BJ (cell line): ENCODE data around the gene KCNJ16. TPM values are rescaled to one million over a fixed set of nuclear protein-coding genes. Genes with fewer than 3 reads are reported as not detected.

Experiments used
- CTCF ChIA-PET: fragments of 350-600 bp; formaldehyde crosslinking; extraction: SDS; loops from one replicate; lab custom pipeline; 2021; ENCODE audit warnings: antibody characterized with exemption, inconsistent platforms; lab: Yijun Ruan, JAX
- POLR2A ChIA-PET: fragments of 300-600 bp; sonication (Branson Sonifier 250); formaldehyde crosslinking; extraction: SDS; loops from one replicate; lab custom pipeline; 2021; ENCODE audit warnings: antibody characterized with exemption; lab: Charles Lee
- DNase-seq: peaks from one replicate; pipeline ENCODE4 v3.0.0-alpha.2; 2011; ENCODE audit warnings: low read depth
- H3K27me3 ChIP-seq: 2 replicates; pipeline ENCODE4 v1.6.0; 2011; ENCODE audit warnings: low read length; ENCODE audit not compliant: control insufficient read depth, insufficient read depth
- H3K36me3 ChIP-seq: 2 replicates; pipeline ENCODE4 v1.5.1; 2011; ENCODE audit warnings: low read length; ENCODE audit not compliant: control insufficient read depth, insufficient read depth
- H3K4me3 ChIP-seq: 2 replicates; pipeline ENCODE4 v1.5.1; 2011; ENCODE audit warnings: low read depth, mild to moderate bottlenecking, control low read depth, low read length
- CTCF ChIP-seq: IDR thresholded peaks from 2 replicates; pipeline ENCODE4 v1.5.1; 2011; ENCODE audit warnings: low read depth, mild to moderate bottlenecking, control low read depth, inconsistent platforms, low read length, moderate library complexity; ENCODE audit not compliant: insufficient read depth
- polyA plus RNA-seq: library from polyadenylated mRNA; depleted of rRNA; stranded (reverse); fragments of >200 nt; gene quantifications from 2 replicates; pipeline ENCODE4 v1.2.3, GENCODE V29; 2011

The KCNJ16 gene
- polyA plus RNA-seq, 1 experiment: not detected

GRCh38 chr17:70073310-70073709, 1.7 kb upstream of the KCNJ16 start:
- H3K4me3 ChIP-seq: no peak overlapping the region
- no peaks in the 10 kb centered on the region for H3K36me3 ChIP-seq
- TF ChIP-seq CTCF: no peak
- ChIA-PET CTCF (no interaction called here), POLR2A (no interaction called here)
- H3K27me3 ChIP-seq: no peaks in the 10 kb centered on the region
- no peak for DNase-seq

GRCh38 chr17:70073799-70074198, 1.2 kb upstream of the KCNJ16 start:
- no peak for DNase-seq
- Histone ChIP-seq H3K4me3 (no peak overlapping the region), H3K27me3 (no peaks in the 10 kb centered on the region), H3K36me3 (no peaks in the 10 kb centered on the region)
- CTCF ChIA-PET: no interaction called here
- POLR2A ChIA-PET: no interaction called here
- TF ChIP-seq CTCF: no peak

GRCh38 chr17:70074236-70074830, 692 bp upstream of the KCNJ16 start:
- ChIA-PET CTCF (interaction anchor here (0.9 kb wide), 1 partner anchor 9 kb away, joined by 3 read pairs; no protein-coding TSS in a partner anchor), POLR2A (no interaction called here)
- TF ChIP-seq CTCF: no peak

GRCh38 chr17:70076189-70076588, 1.2 kb downstream of the KCNJ16 start:
- no peak overlapping the region for H3K4me3 ChIP-seq
- no peaks in the 10 kb centered on the region for H3K27me3 ChIP-seq
- POLR2A ChIA-PET: no interaction called here
- CTCF ChIA-PET: no interaction called here
- H3K36me3 ChIP-seq: no peaks in the 10 kb centered on the region
- DNase-seq: no peak
- TF ChIP-seq CTCF: no peak

More at GRCh38 chr17:70074236-70074830, 692 bp upstream of the KCNJ16 start:
- Histone ChIP-seq H3K27me3 (no peaks in the 10 kb centered on the region), H3K36me3 (no peaks in the 10 kb centered on the region), H3K4me3 (no peak overlapping the region)
- DNase-seq: no peak

- ChIA-PET CTCF (interaction anchor here (0.7 kb wide), 1 partner anchor 231 kb away, joined by 3 read pairs; no protein-coding TSS in a partner anchor), POLR2A (no interaction called here)
Measured at GRCh38 chr17:70076831-70077230, 1.8 kb downstream of the KCNJ16 start.

More at GRCh38 chr17:70076831-70077230, 1.8 kb downstream of the KCNJ16 start:
- no peak for TF ChIP-seq CTCF
- Histone ChIP-seq H3K4me3 (no peak overlapping the region), H3K27me3 (no peaks in the 10 kb centered on the region), H3K36me3 (no peaks in the 10 kb centered on the region)
- DNase-seq: no peak
